Measurements from ENCODE around the gene SCYL3. TPM values are rescaled to one million over a fixed set of nuclear protein-coding genes. Genes with fewer than 3 reads are reported as not detected.
"Not testable (repeated sequence)": the region's sequence is repeated elsewhere in the genome, so short reads cannot be mapped to it uniquely, and the experiment has no call there.

The SCYL3 gene
- total RNA-seq, 2 donors from 2014 or later, result 6.4 to 6.5 TPM

DNA sequence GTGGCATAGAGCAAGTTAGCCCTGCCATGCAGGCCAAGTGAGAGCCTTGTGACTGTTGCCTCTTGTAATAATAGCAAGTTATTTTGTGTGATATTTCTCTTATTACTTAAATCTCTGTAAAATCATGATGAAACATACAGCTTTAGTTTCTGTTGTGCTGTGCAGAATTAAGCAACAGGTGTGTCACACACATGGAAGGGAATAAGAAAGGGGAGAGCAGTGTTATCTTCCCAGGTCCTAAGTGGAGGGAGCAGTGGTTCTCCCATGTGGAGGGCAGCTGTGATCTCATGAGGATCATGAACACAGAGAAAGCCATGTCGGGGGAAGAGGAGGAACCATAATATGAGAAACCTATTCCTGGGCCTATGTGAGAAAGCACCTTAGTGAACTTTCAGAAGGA, 25.2 kb upstream of the SCYL3 start:
- H3K9me3 ChIP-seq, result no peaks in the 10 kb centered on the region
- TF ChIP-seq CTCF (IDR thresholded peaks at IDR 0.05), result no peak

GRCh38 chr1:169918220-169918619, 24.5 kb upstream of the SCYL3 start:
- H3K27ac ChIP-seq; H3K9me3 ChIP-seq; H3K4me3 ChIP-seq; H3K27me3 ChIP-seq; H3K36me3 ChIP-seq; H3K4me1 ChIP-seq; DNase-seq (ENCODE audit: low spot score): not testable (repeated sequence)

More for the DNA sequence above, 25.2 kb upstream of the SCYL3 start:
- Histone ChIP-seq H3K27ac (no peak overlapping the region), H3K4me3 (no peak overlapping the region), H3K27me3 (no peaks in the 10 kb centered on the region), H3K4me1 (no peaks in the 10 kb centered on the region), H3K36me3 (no peaks in the 10 kb centered on the region)
- no peak for DNase-seq (ENCODE audit: low spot score)

DNA sequence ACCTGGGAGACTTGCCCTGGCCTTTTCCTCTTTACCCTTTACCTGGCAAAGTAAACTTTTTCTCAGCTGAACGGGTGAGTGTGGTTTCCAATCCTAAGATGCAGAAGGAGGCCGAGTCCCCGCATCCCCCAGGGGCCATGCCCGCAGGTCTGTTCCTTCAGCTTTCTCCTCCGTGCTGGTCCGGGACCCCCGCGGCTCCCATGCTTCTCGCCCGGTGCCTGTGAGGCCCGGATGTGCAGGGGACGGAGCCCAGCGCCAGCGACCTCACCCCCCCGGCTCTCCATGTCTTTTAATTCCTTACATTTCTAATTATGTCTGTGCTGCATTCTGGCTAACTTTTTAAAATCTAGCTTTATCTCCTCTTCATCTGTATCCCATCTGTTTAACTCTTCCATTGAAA, 21.5 kb upstream of the SCYL3 start:
- no peak for DNase-seq (ENCODE audit: low spot score)
- Histone ChIP-seq H3K4me1 (no peaks in the 10 kb centered on the region), H3K27me3 (no peaks in the 10 kb centered on the region), H3K36me3 (no peaks in the 10 kb centered on the region), H3K9me3 (no peaks in the 10 kb centered on the region), H3K4me3 (no peak overlapping the region), H3K27ac (no peak overlapping the region)
- no peak for TF ChIP-seq CTCF (IDR thresholded peaks at IDR 0.05)

DNA sequence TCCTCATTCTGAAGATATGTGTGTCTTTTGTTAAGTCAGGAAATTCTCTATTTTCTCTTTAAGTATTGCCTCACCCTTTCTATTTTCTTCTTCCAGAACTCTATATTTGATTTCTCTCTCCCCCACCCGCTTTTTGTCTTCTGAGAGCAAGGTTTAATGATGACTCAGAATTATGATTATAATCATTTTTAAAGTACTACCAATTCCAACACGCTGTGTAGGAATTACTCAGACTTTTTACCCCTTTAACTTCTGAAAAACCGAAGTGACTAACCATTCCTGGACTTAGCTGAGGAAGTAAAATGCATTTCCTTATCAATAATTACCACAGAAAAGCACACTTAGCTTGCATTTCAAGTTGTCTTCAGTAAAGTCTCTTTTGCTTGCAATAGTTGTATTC, 20.8 kb upstream of the SCYL3 start:
- Histone ChIP-seq H3K27me3 (no peaks in the 10 kb centered on the region), H3K36me3 (no peaks in the 10 kb centered on the region), H3K4me1 (no peaks in the 10 kb centered on the region), H3K27ac (no peak overlapping the region), H3K4me3 (no peak overlapping the region), H3K9me3 (no peaks in the 10 kb centered on the region)
- TF ChIP-seq CTCF (IDR thresholded peaks at IDR 0.05), result no peak
- DNase-seq (ENCODE audit: low spot score), result no peak

- H3K4me1 ChIP-seq, result no peaks in the 10 kb centered on the region
- H3K27me3 ChIP-seq, result no peaks in the 10 kb centered on the region
- TF ChIP-seq CTCF (IDR thresholded peaks at IDR 0.05), result no peak
- no peak overlapping the region for H3K27ac ChIP-seq
- H3K36me3 ChIP-seq, result no peaks in the 10 kb centered on the region
- DNase-seq (ENCODE audit: low spot score), result no peak
- no peak overlapping the region for H3K4me3 ChIP-seq
- H3K9me3 ChIP-seq, result no peaks in the 10 kb centered on the region
These were observed 15.8 kb upstream of the SCYL3 start for GRCh38 chr1:169909499-169909898.

- no peaks in the 10 kb centered on the region for H3K36me3 ChIP-seq
- no peaks in the 10 kb centered on the region for H3K9me3 ChIP-seq
- no peak overlapping the region for H3K4me3 ChIP-seq
- no peak for TF ChIP-seq CTCF (IDR thresholded peaks at IDR 0.05)
- H3K27ac ChIP-seq, result no peak overlapping the region
- H3K4me1 ChIP-seq, result no peaks in the 10 kb centered on the region
- DNase-seq (ENCODE audit: low spot score), result no peak
- H3K27me3 ChIP-seq, result no peaks in the 10 kb centered on the region
These were observed 13.2 kb upstream of the SCYL3 start for GRCh38 chr1:169906938-169907337.

Data from right atrium auricular region (tissue), 2 donors.